Measurements from ENCODE around the gene FABP6. TPM values are rescaled to one million over a fixed set of nuclear protein-coding genes. Genes with fewer than 3 reads are reported as not detected.
A peak's percentile ranks its signal among the peaks of the same experiment; 100 is the strongest.
"Not testable (repeated sequence)": the region's sequence is repeated elsewhere in the genome, so short reads cannot be mapped to it uniquely, and the experiment has no call there.

Gene FABP6
- 30.8 and 33.4 TPM in 2 replicates for polyA plus RNA-seq (2014; cell fraction: cytosol; rRNA removed)
- 18.4 and 28.8 TPM in 2 replicates for polyA plus RNA-seq (2014; cell fraction: nucleus; rRNA removed)

DNA sequence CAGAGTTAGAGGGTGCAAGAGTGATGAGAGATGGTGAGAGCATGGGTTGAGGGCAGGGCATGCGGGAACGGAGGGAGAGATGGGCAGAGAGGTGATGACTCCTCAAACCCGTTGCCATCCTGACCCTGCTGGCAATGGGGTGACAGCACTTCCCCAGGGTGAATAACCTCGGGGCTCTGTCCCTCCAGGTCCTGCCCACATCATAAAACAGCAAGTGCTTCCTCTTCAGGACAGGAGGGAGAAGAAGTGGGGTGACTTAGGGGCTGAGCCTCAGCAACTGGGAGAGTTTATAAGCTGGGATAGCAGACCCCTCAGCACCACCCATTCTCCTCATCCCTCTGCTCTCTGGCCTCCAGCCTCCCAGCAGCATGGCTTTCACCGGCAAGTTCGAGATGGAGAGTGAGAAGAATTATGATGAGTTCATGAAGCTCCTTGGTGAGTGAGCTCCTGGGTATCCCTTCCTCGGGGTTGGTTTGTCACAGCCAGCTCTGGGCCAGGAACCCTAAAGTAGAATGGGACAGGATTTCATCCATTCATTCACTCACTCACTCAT lies at the start of gene FABP6:
Gene FABP6 (plus strand): TSS at position 317 of the 553 bp plus-strand sequence. CDS start 52 bp downstream, at position 369.
- DNase-seq (ENCODE audit: low spot score), result no peak

- no peak for DNase-seq (ENCODE audit: low spot score)
These were observed 48.4 kb upstream of the FABP6 start for GRCh38 chr5:160180931-160181330.

- DNase-seq (ENCODE audit: low spot score), result no peak
These were observed 47.2 kb upstream of the FABP6 start for GRCh38 chr5:160181965-160182622.

- no peak for DNase-seq (ENCODE audit: low spot score)
These were observed 46.2 kb upstream of the FABP6 start for GRCh38 chr5:160183075-160183474.

DNA sequence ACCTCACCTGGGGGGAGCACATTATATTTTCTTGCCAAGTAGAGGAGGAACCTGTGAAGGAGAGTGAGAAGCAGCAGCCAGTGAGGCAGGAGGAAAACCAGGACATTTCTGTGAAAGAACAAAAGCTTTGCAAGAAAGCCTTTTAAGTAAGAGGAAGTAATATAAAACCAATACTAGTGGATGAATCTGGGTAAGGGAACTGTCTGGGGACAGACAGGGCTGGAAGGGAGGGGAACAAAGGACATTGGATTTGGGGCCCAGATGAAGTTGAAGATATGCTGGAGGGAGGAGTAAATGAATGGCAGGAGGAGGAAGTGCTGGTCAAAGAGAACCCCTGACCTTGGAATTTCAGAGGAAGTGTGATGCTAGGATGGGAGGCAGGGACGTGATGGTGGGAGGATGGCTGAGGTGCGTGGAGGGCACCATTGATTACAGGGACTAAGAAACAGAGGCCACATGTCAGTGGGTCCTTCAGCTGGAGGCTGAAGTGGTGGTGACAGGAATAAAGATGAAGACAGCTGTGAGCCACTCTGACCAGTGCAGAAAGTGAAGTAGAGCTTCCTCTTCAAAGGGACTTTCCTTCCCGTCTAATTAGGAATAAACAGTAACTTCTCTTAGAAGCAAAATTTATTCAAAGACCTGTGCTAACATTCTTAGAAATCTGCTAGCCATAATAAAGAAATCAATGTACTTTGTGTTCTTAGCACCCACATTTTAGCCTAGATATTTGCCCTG lies 43.5 kb upstream of the FABP6 start:
- DNase-seq (ENCODE audit: low spot score), result no peak

GRCh38 chr5:160186480-160186879 lies 42.8 kb upstream of the FABP6 start:
- DNase-seq (ENCODE audit: low spot score), result no peak

DNA sequence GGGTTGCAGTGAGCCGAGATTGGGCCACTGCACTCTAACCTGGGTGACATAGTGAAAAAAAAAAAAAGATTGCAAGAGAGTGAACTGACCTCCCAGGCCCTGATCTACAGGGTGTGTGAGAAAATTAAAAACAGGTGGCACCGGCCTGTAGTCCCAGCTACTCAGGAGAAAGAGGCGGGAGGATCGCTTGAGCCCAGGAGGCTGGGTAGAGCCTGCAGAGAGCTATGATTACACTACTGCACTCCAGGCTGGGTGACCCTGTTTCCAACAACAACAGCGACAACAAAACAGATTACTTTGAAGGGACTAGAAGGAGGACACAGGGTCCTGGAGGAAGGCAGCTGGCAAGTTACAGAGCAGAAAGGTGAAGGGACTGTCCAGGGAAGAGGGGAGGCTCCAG lies 42.2 kb upstream of the FABP6 start:
- DNase-seq (ENCODE audit: low spot score), result peak; percentile 59

DNA sequence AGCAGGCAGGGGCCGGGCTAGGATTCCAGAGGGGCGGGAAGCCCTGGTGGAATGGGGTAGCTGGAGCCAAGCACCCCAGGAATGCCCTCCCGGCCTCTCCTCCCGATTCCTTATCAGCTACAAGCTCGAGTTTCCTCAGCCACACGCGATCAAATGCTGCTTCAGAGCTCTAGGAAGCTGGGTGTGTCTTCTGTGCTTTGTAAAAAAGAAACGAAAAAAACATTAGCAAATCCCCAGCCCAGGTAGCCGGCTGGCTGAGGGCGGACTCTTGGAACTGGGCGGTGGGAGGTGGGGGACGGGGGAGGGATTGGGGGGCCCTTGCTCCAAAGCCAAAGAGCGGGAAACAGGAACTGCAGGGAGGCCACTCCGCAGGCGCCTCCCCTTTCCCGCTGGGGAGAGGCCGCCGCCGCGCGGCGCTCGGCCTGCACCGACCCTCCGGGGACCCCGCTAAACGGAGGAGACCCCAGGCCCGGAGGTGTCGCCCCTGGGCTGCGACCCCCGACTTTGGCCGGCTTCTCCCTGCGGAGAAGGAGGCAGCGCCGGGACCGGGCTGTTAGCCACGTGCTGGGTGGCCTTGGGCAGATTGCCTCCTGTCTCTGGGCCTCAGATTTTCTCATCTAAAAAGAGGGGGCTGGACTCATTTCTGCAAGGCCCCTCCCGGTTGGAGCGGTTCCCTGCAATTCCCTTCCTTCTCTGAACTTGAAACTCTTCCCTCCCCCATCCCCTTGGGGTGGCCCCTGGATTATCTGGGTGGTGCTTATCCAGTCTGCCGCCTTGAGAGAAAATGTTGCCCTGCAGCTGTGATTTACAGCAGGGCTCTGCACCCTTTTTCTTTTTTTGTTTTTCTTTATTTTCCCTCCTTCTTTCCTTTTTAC lies 40.9 kb upstream of the FABP6 start:
- DNase-seq (ENCODE audit: low spot score), result no peak

DNA sequence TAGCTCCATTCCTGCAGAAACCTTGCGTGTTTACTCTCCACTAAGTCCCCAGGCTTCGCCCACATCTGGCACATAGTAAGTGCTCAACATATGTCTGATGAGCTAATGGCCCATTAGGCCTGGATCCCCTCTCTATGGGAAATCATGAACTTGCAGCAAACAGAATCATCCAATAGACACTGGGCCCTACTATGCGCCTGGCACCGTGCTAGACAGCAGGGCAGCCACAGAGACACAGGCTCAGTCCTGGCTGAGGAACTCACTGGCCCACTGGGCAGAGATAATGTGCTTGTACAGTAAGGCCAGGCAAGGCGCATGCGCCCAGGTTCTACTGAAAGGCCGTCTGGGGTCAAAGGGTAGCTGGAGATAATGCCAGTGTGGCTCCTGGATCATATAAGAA lies 36.9 kb upstream of the FABP6 start:
- no peak for DNase-seq (ENCODE audit: low spot score)

GRCh38 chr5:160193076-160193475 lies 36.2 kb upstream of the FABP6 start:
- not testable (repeated sequence) for DNase-seq (ENCODE audit: low spot score)

GRCh38 chr5:160193790-160194189 lies 35.5 kb upstream of the FABP6 start:
- not testable (repeated sequence) for DNase-seq (ENCODE audit: low spot score)

GRCh38 chr5:160197341-160198144 lies 31.8 kb upstream of the FABP6 start:
- DNase-seq (ENCODE audit: low spot score), result peak; percentile 63

- DNase-seq (ENCODE audit: low spot score), result peak; percentile 40
These were observed 31.2 kb upstream of the FABP6 start for GRCh38 chr5:160198146-160198545.

GRCh38 chr5:160198841-160199409 lies 30.4 kb upstream of the FABP6 start:
- peak; percentile 47 for DNase-seq (ENCODE audit: low spot score)

- DNase-seq (ENCODE audit: low spot score), result peak; percentile 69
These were observed 29.8 kb upstream of the FABP6 start for GRCh38 chr5:160199410-160199911.

DNA sequence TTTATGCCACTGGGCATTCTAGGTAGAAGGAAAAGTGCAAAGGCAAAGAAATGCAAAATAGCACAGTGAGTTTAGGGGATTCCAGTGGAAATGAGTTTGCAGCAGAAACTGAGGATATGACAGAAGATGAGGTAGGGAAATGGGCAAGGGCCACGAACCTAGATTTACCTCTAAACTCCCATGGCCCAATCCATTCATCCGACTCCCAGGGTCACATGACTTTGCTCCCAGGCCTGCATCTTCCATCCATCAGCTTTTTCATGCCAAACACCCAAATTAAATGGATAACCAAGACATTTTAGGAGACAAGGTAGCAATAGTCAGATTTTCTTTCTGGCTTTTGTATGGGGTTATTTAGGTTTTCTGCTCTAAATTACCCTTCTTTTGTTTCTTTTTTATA lies 22.2 kb upstream of the FABP6 start:
- DNase-seq (ENCODE audit: low spot score), result no peak

DNA sequence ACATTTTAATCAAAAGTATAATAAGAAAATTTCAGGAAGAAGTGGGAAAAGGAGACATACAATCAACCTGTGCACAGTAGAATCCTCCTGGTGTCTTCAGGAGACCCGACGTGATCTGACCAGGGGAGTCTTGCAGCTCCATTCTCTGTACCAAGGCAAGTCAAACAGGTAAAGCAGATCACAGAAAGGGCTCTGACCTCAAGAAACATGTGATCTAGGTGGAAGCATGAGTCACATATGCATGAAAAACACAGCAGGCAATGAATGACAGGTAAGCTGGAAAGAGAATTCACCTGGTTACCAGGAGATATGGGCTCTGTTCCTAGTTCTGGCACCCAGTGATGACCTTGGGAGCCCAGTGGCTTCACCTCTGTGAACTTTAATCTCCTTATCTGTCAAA lies 19.4 kb upstream of the FABP6 start:
- no peak for DNase-seq (ENCODE audit: low spot score)

DNA sequence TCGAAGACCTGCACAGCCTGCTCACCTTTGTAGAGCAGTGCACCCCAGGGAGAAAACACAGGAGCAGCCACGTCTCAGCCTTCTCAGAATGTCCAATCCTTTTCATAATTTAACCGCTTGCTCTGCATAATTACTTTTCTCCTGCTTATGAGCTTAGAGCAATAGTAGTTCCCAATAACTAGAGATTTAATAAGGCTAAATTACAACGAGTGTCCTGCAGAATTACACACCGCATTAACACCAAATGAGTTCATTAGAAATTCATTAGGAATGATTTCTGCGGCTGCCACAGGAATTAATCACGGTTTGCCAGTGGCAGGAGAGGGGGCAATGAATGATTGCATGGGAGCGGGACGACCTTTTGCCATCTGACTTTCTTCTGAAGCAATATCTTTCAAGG lies 18.7 kb upstream of the FABP6 start:
- DNase-seq (ENCODE audit: low spot score), result no peak

- DNase-seq (ENCODE audit: low spot score), result no peak
These were observed 18.0 kb upstream of the FABP6 start for GRCh38 chr5:160211352-160211751.

DNA sequence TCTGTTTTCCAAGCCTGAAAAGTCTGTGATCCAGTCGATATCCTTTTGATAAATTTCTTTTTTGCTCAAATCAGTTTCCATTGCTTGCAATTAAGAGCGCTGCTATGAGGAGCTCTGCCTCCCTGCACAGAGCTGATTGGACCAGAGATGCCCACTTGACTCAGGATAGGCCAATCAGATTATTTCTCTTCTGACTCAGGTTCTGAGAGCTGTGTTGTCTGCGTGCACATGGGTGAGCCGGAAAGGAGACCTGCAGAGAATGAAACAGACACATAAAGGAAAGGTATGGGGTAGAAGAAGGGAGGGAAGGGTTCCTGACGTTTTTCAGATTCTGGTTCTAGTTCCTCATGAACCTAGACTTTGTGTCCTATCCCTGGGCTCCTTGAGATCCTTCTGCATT lies 15.8 kb upstream of the FABP6 start:
- DNase-seq (ENCODE audit: low spot score), result peak; percentile 79

Data from SK-N-DZ (cell line).